GM12801 (cell line): ENCODE measurements around the gene WNT1.
A peak's percentile ranks its signal among the peaks of the same experiment; 100 is the strongest.

ENCODE experiments used
- CTCF ChIP-seq: IDR thresholded peaks from one replicate; pipeline ENCODE4 v1.5.1; 2011; ENCODE audit warnings: control low read depth; ENCODE audit not compliant: insufficient read length; ENCODE audit errors: extremely low read depth

WNT1 gene

DNA sequence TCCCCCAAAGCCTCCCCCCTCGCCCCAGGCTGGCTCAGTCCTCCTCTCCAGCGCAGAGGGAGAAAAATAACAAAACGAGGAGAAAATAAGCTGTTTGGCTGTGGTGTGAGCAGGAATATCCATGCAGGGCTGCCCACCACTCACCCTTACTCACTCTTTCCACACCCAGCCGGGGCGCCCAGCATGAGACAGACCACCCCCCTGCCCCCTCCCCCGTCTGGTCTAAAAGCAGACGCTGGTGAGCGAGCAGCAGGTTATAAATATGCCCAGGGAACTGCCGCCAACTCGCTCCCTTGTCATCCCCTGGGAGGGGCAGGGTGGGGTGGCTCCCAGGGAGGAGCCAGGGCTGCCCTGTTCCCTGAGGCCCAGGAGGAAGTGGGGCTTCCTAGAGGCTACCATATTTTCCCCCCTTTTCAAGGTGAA lies 7.4 kb downstream of the WNT1 start:
- no peak for TF ChIP-seq CTCF

GRCh38 chr12:48985901-48986300 lies 7.8 kb downstream of the WNT1 start:
- no peak for TF ChIP-seq CTCF

- TF ChIP-seq CTCF: no peak
These were observed 8.7 kb downstream of the WNT1 start for GRCh38 chr12:48986720-48987291.

DNA sequence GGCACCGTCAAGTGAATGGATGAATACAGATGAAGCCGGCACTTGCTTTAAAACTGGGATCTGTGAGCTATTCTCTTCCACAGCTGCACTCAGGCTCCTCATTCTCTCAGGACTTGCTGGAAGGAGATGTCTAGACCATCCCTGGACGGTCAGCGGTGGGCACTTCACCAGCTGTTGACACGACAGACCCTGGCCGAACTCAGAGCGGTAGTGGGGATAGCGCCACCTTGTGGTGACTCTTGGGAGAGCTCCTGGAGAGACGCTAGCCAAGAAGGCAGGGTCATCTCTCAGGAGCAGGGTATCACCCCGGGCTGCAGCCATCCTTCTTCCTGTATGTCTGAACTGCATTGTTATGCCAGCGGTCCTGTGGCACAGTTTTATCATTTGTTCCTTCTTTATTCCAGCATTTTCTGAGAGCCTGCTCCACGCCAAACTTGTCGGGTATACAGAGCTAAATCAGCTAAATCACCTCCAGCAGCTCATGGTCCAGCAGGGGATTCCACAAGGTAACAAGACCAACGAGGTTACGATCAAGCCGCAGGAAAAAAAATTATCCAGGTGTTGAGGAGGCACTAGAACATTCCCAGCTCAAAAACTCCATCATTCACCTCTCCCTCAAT lies 10.0 kb downstream of the WNT1 start:
- peak; percentile 14 for TF ChIP-seq CTCF

- TF ChIP-seq CTCF: no peak
These were observed 12.4 kb downstream of the WNT1 start for GRCh38 chr12:48990552-48990951.

- TF ChIP-seq CTCF: no peak
These were observed 13.3 kb downstream of the WNT1 start for GRCh38 chr12:48991247-48992050.

GRCh38 chr12:48993787-48994186 lies 15.7 kb downstream of the WNT1 start:
- no peak for TF ChIP-seq CTCF
